ENCODE data around the gene LAMA2.

DNA sequence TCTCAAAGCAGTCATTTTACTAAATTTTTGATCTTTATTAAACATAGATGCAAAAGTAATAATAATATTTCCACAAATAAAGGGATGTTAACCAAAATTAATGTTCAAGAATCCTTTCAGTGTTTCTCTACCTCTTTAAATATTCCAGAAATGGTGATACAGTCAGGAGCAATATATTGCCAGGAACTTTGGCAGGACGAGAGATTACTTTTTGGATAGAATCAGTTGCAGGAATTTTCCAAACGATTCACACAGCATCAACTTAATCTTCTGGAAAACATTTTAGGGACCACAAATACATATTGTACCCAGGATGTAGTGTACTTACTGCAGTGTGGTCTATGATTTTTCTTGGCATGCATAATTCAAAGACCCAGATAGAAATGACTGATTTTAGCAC is 125.7 kb downstream of the LAMA2 start:
- no peak for TF ChIP-seq CTCF (IDR thresholded peaks at IDR 0.05)
- TF ChIP-seq POLR2A (IDR thresholded peaks at IDR 0.05) = no peak
